Astrocyte (in vitro differentiated cells and primary cell): ENCODE results near the gene THOC1. TPM values are rescaled to one million over a fixed set of nuclear protein-coding genes. Genes with fewer than 3 reads are reported as not detected.

Experiments used
- DNase-seq: peaks from one replicate; pipeline ENCODE4 v3.0.0-alpha.2; 2010; ENCODE audit warnings: low read depth
- FAIRE-seq: peaks from 2 replicates; lab custom pipeline; 2011; peaks lifted over from hg19 to GRCh38; lab: Jason Lieb, UNC
- H2AFZ ChIP-seq: 2 replicates; pipeline ENCODE4 v1.6.0; 2012; ENCODE audit warnings: low read depth, low read length, inconsistent platforms
- H3K27ac ChIP-seq: 2 replicates; pipeline ENCODE4 v1.5.1; 2011; ENCODE audit warnings: low read depth, low read length, inconsistent platforms
- H3K27me3 ChIP-seq: 2 replicates; pipeline ENCODE4 v1.6.0; 2011; ENCODE audit warnings: low read length, inconsistent platforms; ENCODE audit not compliant: insufficient read depth
- H3K36me3 ChIP-seq: 2 replicates; pipeline ENCODE4 v1.5.1; 2011; ENCODE audit warnings: low read length, inconsistent platforms; ENCODE audit not compliant: insufficient read depth
- H3K4me1 ChIP-seq: 2 replicates; pipeline ENCODE4 v1.5.1; 2011; ENCODE audit warnings: low read length, inconsistent platforms; ENCODE audit not compliant: insufficient read depth
- H3K4me2 ChIP-seq: 2 replicates; pipeline ENCODE4 v1.6.0; 2012; ENCODE audit warnings: low read length, inconsistent platforms
- H3K4me3 ChIP-seq: 2 replicates; pipeline ENCODE4 v1.5.1; 2011; ENCODE audit warnings: low read depth, mild to moderate bottlenecking, low read length, inconsistent platforms; ENCODE audit not compliant: insufficient read depth
- H3K79me2 ChIP-seq: 2 replicates; pipeline ENCODE4 v1.6.0; 2012; ENCODE audit warnings: mild to moderate bottlenecking, low read length, inconsistent platforms; ENCODE audit not compliant: insufficient read depth
- H3K9ac ChIP-seq: 2 replicates; pipeline ENCODE4 v1.6.0; 2012; ENCODE audit warnings: mild to moderate bottlenecking, low read length, inconsistent platforms
- H3K9me3 ChIP-seq: 2 replicates; pipeline ENCODE4 v1.5.1; 2012; ENCODE audit warnings: low read depth, mild to moderate bottlenecking, low read length, inconsistent platforms; ENCODE audit not compliant: insufficient read depth
- H4K20me1 ChIP-seq: 2 replicates; pipeline ENCODE4 v1.6.0; 2012; ENCODE audit warnings: low read length, inconsistent platforms; ENCODE audit not compliant: insufficient read depth
- H3K27ac Mint-ChIP-seq: one replicate; pipeline ENCODE4 v1.8.0; 2021; ENCODE audit warnings: mild to moderate bottlenecking, mixed read lengths; ENCODE audit not compliant: unreplicated experiment
- H3K27me3 Mint-ChIP-seq: one replicate; pipeline ENCODE4 v1.8.0; 2021; ENCODE audit warnings: low read depth, mixed read lengths; ENCODE audit not compliant: unreplicated experiment
- H3K36me3 Mint-ChIP-seq: one replicate; pipeline ENCODE4 v1.8.0; 2021; ENCODE audit warnings: low read depth, mixed read lengths; ENCODE audit not compliant: unreplicated experiment
- H3K4me1 Mint-ChIP-seq: one replicate; pipeline ENCODE4 v1.8.0; 2021; ENCODE audit warnings: low read depth, mixed read lengths; ENCODE audit not compliant: unreplicated experiment
- H3K4me3 Mint-ChIP-seq: one replicate; pipeline ENCODE4 v1.8.0; 2021; ENCODE audit warnings: mild to moderate bottlenecking, moderate library complexity, mixed read lengths; ENCODE audit not compliant: unreplicated experiment
- H3K9me3 Mint-ChIP-seq: one replicate; pipeline ENCODE4 v1.8.0; 2021; ENCODE audit warnings: mild to moderate bottlenecking, mixed read lengths; ENCODE audit not compliant: unreplicated experiment
- CTCF ChIP-seq: IDR thresholded peaks from 2 replicates; pipeline ENCODE4 v1.5.1; 2011; ENCODE audit warnings: low read depth, mild to moderate bottlenecking, inconsistent platforms, low read length, moderate library complexity; ENCODE audit not compliant: insufficient read depth
- EZH2 ChIP-seq: IDR thresholded peaks from 2 replicates; pipeline ENCODE4 v1.6.1; 2012; ENCODE audit warnings: mild to moderate bottlenecking, low read length, inconsistent platforms; ENCODE audit not compliant: insufficient read depth
- total RNA-seq: library from RNA; stranded (reverse); gene quantifications from 2 replicates; pipeline ENCODE4 v1.2.1, GENCODE V29; 2021

THOC1 gene
- total RNA-seq, 1 donor from 2014 or later, result 23.1 TPM

- Histone ChIP-seq H2AFZ (no peak overlapping the region), H3K27ac (no peak overlapping the region), H3K79me2 (peaks cover 73% of the 10 kb centered on the region), H3K4me2 (no peak overlapping the region), H3K9ac (no peak overlapping the region), H3K4me1 (no peaks in the 10 kb centered on the region), H3K36me3 (peaks cover 36% of the 10 kb centered on the region), H3K9me3 (no peaks in the 10 kb centered on the region), H3K4me3 (no peak overlapping the region), H4K20me1 (peaks cover 31% of the 10 kb centered on the region), H3K27me3 (no peaks in the 10 kb centered on the region)
- DNase-seq (no peak), FAIRE-seq (no peak)
- no peak overlapping the region for H3K4me3 Mint-ChIP-seq
- no peak overlapping the region for H3K27ac Mint-ChIP-seq
- TF ChIP-seq EZH2 (no peak), CTCF (no peak)
- H3K27me3 Mint-ChIP-seq, result no peaks in the 10 kb centered on the region
- peaks cover 2% of the 10 kb centered on the region for H3K36me3 Mint-ChIP-seq
- H3K4me1 Mint-ChIP-seq, result no peaks in the 10 kb centered on the region
- no peaks in the 10 kb centered on the region for H3K9me3 Mint-ChIP-seq
These were observed 86.1 kb downstream of the THOC1 start for GRCh38 chr18:181711-182110.

GRCh38 chr18:179499-179898 is 88.3 kb downstream of the THOC1 start:
- H3K79me2 ChIP-seq, result peaks cover 74% of the 10 kb centered on the region
- no peak overlapping the region for H3K9ac ChIP-seq
- no peak for DNase-seq
- Mint-ChIP-seq H3K9me3 (no peaks in the 10 kb centered on the region), H3K4me3 (no peak overlapping the region), H3K27ac (no peak overlapping the region), H3K36me3 (peaks cover 4% of the 10 kb centered on the region), H3K27me3 (no peaks in the 10 kb centered on the region), H3K4me1 (peaks cover 2% of the 10 kb centered on the region)
- peaks cover 28% of the 10 kb centered on the region for H3K36me3 ChIP-seq
- no peaks in the 10 kb centered on the region for H3K4me1 ChIP-seq
- no peak overlapping the region for H3K27ac ChIP-seq
- no peak overlapping the region for H3K4me2 ChIP-seq
- no peak overlapping the region for H3K4me3 ChIP-seq
- H2AFZ ChIP-seq, result no peak overlapping the region
- no peak for FAIRE-seq
- H3K9me3 ChIP-seq, result no peaks in the 10 kb centered on the region
- no peaks in the 10 kb centered on the region for H3K27me3 ChIP-seq
- TF ChIP-seq EZH2 (no peak), CTCF (no peak)
- H4K20me1 ChIP-seq, result peaks cover 40% of the 10 kb centered on the region

- Mint-ChIP-seq H3K27ac (no peak overlapping the region), H3K4me1 (peaks cover 2% of the 10 kb centered on the region), H3K9me3 (no peaks in the 10 kb centered on the region), H3K36me3 (peaks cover 12% of the 10 kb centered on the region), H3K27me3 (no peaks in the 10 kb centered on the region), H3K4me3 (no peak overlapping the region)
- peaks cover 29% of the 10 kb centered on the region for H4K20me1 ChIP-seq
- H3K4me1 ChIP-seq, result no peaks in the 10 kb centered on the region
- no peak overlapping the region for H3K9ac ChIP-seq
- FAIRE-seq, result no peak
- no peaks in the 10 kb centered on the region for H3K9me3 ChIP-seq
- DNase-seq, result no peak
- peaks cover 14% of the 10 kb centered on the region for H3K36me3 ChIP-seq
- no peak overlapping the region for H2AFZ ChIP-seq
- TF ChIP-seq EZH2, result no peak
- TF ChIP-seq CTCF, result no peak
- no peak overlapping the region for H3K27ac ChIP-seq
- H3K4me2 ChIP-seq, result no peak overlapping the region
- no peak overlapping the region for H3K4me3 ChIP-seq
- no peaks in the 10 kb centered on the region for H3K27me3 ChIP-seq
- peaks cover 43% of the 10 kb centered on the region for H3K79me2 ChIP-seq
These were observed 95.5 kb downstream of the THOC1 start for GRCh38 chr18:172361-172760.

Other genes starting within 250 kb of the THOC1 start
- not detected in 2 replicates for gene TUBB8B, start 218.4 kb downstream of the THOC1 start, total RNA-seq
- 95.6 and 102 TPM in 2 replicates for gene USP14, start 109.5 kb downstream of the THOC1 start, total RNA-seq
- 11.6 and 13.2 TPM in 2 replicates for gene COLEC12, start 232.7 kb upstream of the THOC1 start, total RNA-seq